ENCODE measurements around the gene PLVAP. TPM values are rescaled to one million over a fixed set of nuclear protein-coding genes. Genes with fewer than 3 reads are reported as not detected.

PLVAP gene
- total RNA-seq, 1 donor from 2014 or later = 0.95 TPM

GRCh38 chr19:17333611-17334413 is 43.3 kb downstream of the PLVAP start:
- peaks cover 3% of the 10 kb centered on the region for H3K4me1 Mint-ChIP-seq (ENCODE audit: low read depth, unreplicated experiment)
- H3K27me3 Mint-ChIP-seq (ENCODE audit: low read depth, unreplicated experiment) = no peaks in the 10 kb centered on the region
- Histone ChIP-seq H3K79me2 (ENCODE audit: insufficient read depth, low read length) (peaks cover 12% of the 10 kb centered on the region), H3K36me3 (ENCODE audit: insufficient read depth, low read length) (no peaks in the 10 kb centered on the region), H3K4me1 (ENCODE audit: insufficient read depth, low read length) (peaks cover 19% of the 10 kb centered on the region), H3K4me3 (ENCODE audit: insufficient read depth, low read depth, low read length) (peak overlapping the region; percentile 78), H3K27ac (ENCODE audit: low read depth, low read length) (peak overlapping the region; percentile 46), H2AFZ (ENCODE audit: low read depth, low read length) (peak overlapping the region; percentile 94), H3K9me3 (ENCODE audit: insufficient read depth, low read depth, low read length) (no peaks in the 10 kb centered on the region), H3K27me3 (ENCODE audit: insufficient read depth, low read length) (no peaks in the 10 kb centered on the region), H3K9ac (ENCODE audit: low read length) (peak overlapping the region; percentile 80), H4K20me1 (ENCODE audit: insufficient read depth, low read length) (peaks cover 2% of the 10 kb centered on the region), H3K4me2 (ENCODE audit: low read length) (peak overlapping the region; percentile 93)
- H3K27ac Mint-ChIP-seq (ENCODE audit: unreplicated experiment) = peak overlapping the region; percentile 80
- peaks cover 7% of the 10 kb centered on the region for H3K36me3 Mint-ChIP-seq (ENCODE audit: low read depth, unreplicated experiment)
- FAIRE-seq (no peak), DNase-seq (ENCODE audit: low read depth) (peak; percentile 75)
- TF ChIP-seq EZH2 (IDR thresholded peaks at IDR 0.05; ENCODE audit: insufficient read depth, low read length) (no peak), CTCF (IDR thresholded peaks at IDR 0.05; ENCODE audit: insufficient read depth, low read depth, low read length) (no peak)
- peak overlapping the region; percentile 88 for H3K4me3 Mint-ChIP-seq (ENCODE audit: unreplicated experiment)
- no peaks in the 10 kb centered on the region for H3K9me3 Mint-ChIP-seq (ENCODE audit: unreplicated experiment)

- no peaks in the 10 kb centered on the region for H3K9me3 ChIP-seq (ENCODE audit: insufficient read depth, low read depth, low read length)
- Mint-ChIP-seq H3K36me3 (ENCODE audit: low read depth, unreplicated experiment) (peaks cover 7% of the 10 kb centered on the region), H3K27ac (ENCODE audit: unreplicated experiment) (no peak overlapping the region), H3K4me3 (ENCODE audit: unreplicated experiment) (peak overlapping the region; percentile 78), H3K9me3 (ENCODE audit: unreplicated experiment) (no peaks in the 10 kb centered on the region), H3K4me1 (ENCODE audit: low read depth, unreplicated experiment) (peaks cover 3% of the 10 kb centered on the region), H3K27me3 (ENCODE audit: low read depth, unreplicated experiment) (no peaks in the 10 kb centered on the region)
- peaks cover 3% of the 10 kb centered on the region for H3K79me2 ChIP-seq (ENCODE audit: insufficient read depth, low read length)
- DNase-seq (ENCODE audit: low read depth) (peak; percentile 25), FAIRE-seq (no peak)
- H3K36me3 ChIP-seq (ENCODE audit: insufficient read depth, low read length) = no peaks in the 10 kb centered on the region
- no peak for TF ChIP-seq CTCF (IDR thresholded peaks at IDR 0.05; ENCODE audit: insufficient read depth, low read depth, low read length)
- TF ChIP-seq EZH2 (IDR thresholded peaks at IDR 0.05; ENCODE audit: insufficient read depth, low read length) = no peak
- H3K9ac ChIP-seq (ENCODE audit: low read length) = no peak overlapping the region
- H3K27ac ChIP-seq (ENCODE audit: low read depth, low read length) = no peak overlapping the region
- H4K20me1 ChIP-seq (ENCODE audit: insufficient read depth, low read length) = peaks cover 2% of the 10 kb centered on the region
- H2AFZ ChIP-seq (ENCODE audit: low read depth, low read length) = no peak overlapping the region
- H3K4me3 ChIP-seq (ENCODE audit: insufficient read depth, low read depth, low read length) = no peak overlapping the region
- H3K4me2 ChIP-seq (ENCODE audit: low read length) = no peak overlapping the region
- no peaks in the 10 kb centered on the region for H3K27me3 ChIP-seq (ENCODE audit: insufficient read depth, low read length)
- H3K4me1 ChIP-seq (ENCODE audit: insufficient read depth, low read length) = peaks cover 11% of the 10 kb centered on the region
Measured at GRCh38 chr19:17332677-17333581, 44.2 kb downstream of the PLVAP start.
